Upper lobe of left lung (tissue), 4 donors: ENCODE data around the gene TRPM2.

ENCODE experiments used
- CTCF ChIP-seq, 6 experiments: fragments of 450-650 bp in 4 of 6; fragments of 200-600 bp in 2 of 6; sonication (generic) in 2 of 6; IDR thresholded peaks; one replicate each; pipeline ENCODE4 v1.5.1; 2016 to 2019; ENCODE audit warnings: antibody characterized with exemption in 6 of 6
- POLR2A ChIP-seq, 4 donors: fragments of 450-650 bp; IDR thresholded peaks; one replicate each; pipeline ENCODE4 v1.5.1; 2016 to 2017; ENCODE audit warnings: antibody characterized with exemption in 4 of 4, mild to moderate bottlenecking in 2 of 4

GRCh38 chr21:44444286-44444931 is 91.0 kb downstream of the TRPM2 start:
- TF ChIP-seq CTCF (IDR thresholded peaks at IDR 0.05) (no peak), POLR2A (IDR thresholded peaks at IDR 0.05) (no peak)
